Ishikawa (cell line): Measurements from ENCODE around the gene SDK1.

Experiments
- CEBPB ChIP-seq: IDR thresholded peaks from 2 replicates; pipeline ENCODE4 v1.6.1; 2012
- CREB1 ChIP-seq: IDR thresholded peaks from 2 replicates; pipeline ENCODE4 v1.6.1; 2012; ENCODE audit warnings: low read depth
- EGR1 ChIP-seq: IDR thresholded peaks from 2 replicates; pipeline ENCODE4 v1.6.1; 2012
- EP300 ChIP-seq: IDR thresholded peaks from 2 replicates; pipeline ENCODE4 v1.6.1; 2012; ENCODE audit warnings: borderline replicate concordance
- NFIC ChIP-seq: IDR thresholded peaks from 2 replicates; pipeline ENCODE4 v1.6.1; 2012
- RAD21 ChIP-seq: IDR thresholded peaks from 2 replicates; pipeline ENCODE4 v1.6.1; 2012; ENCODE audit warnings: low read depth
- TAF1 ChIP-seq: IDR thresholded peaks from 2 replicates; pipeline ENCODE4 v1.6.1; 2012; ENCODE audit warnings: low read depth, mild to moderate bottlenecking
- TEAD4 ChIP-seq: IDR thresholded peaks from 2 replicates; pipeline ENCODE4 v1.6.1; 2012
- YY1 ChIP-seq: IDR thresholded peaks from 2 replicates; pipeline ENCODE4 v1.6.1; 2012; ENCODE audit warnings: low read depth
- ZBTB7A ChIP-seq: IDR thresholded peaks from 2 replicates; pipeline ENCODE4 v1.6.1; 2012; ENCODE audit warnings: low read depth
- TF ChIP-seq, protein P1 (sequence below): IDR thresholded peaks from 2 replicates; pipeline ENCODE4 v1.6.1; 2012
- TF ChIP-seq, protein P2 (sequence below): IDR thresholded peaks from 2 replicates; pipeline ENCODE4 v1.6.1; 2012; ENCODE audit warnings: low read depth, mild to moderate bottlenecking
- TF ChIP-seq, protein P3 (sequence below): IDR thresholded peaks from 2 replicates; pipeline ENCODE4 v1.6.1; 2012

DNA sequence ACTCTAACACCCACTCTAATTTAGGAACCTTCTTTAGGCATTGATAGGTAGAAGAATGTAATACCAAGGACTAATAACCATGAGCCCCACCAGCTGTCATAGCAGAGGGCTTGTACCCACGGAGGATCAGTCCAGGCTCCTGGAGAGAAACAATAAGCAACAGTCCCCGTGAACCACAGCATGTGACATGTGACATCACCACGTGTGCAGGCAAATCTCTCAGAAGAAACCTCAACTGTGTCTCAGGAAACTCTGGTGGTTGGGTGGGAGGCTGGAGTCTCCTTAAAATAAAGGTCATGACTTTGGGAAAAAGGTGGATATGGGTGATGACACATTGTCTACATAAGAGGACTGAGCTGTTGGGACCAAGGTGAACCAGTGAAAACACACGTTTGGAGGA is 727.2 kb downstream of the SDK1 start:
- TF ChIP-seq ZBTB7A = no peak
- TF ChIP-seq CEBPB = no peak
- TF ChIP-seq, protein P1, sequence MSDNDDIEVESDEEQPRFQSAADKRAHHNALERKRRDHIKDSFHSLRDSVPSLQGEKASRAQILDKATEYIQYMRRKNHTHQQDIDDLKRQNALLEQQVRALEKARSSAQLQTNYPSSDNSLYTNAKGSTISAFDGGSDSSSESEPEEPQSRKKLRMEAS = no peak
- no peak for TF ChIP-seq EP300
- TF ChIP-seq TAF1 = no peak
- TF ChIP-seq CREB1 = no peak
- TF ChIP-seq RAD21 = no peak
- TF ChIP-seq TEAD4 = no peak
- TF ChIP-seq, protein P2, sequence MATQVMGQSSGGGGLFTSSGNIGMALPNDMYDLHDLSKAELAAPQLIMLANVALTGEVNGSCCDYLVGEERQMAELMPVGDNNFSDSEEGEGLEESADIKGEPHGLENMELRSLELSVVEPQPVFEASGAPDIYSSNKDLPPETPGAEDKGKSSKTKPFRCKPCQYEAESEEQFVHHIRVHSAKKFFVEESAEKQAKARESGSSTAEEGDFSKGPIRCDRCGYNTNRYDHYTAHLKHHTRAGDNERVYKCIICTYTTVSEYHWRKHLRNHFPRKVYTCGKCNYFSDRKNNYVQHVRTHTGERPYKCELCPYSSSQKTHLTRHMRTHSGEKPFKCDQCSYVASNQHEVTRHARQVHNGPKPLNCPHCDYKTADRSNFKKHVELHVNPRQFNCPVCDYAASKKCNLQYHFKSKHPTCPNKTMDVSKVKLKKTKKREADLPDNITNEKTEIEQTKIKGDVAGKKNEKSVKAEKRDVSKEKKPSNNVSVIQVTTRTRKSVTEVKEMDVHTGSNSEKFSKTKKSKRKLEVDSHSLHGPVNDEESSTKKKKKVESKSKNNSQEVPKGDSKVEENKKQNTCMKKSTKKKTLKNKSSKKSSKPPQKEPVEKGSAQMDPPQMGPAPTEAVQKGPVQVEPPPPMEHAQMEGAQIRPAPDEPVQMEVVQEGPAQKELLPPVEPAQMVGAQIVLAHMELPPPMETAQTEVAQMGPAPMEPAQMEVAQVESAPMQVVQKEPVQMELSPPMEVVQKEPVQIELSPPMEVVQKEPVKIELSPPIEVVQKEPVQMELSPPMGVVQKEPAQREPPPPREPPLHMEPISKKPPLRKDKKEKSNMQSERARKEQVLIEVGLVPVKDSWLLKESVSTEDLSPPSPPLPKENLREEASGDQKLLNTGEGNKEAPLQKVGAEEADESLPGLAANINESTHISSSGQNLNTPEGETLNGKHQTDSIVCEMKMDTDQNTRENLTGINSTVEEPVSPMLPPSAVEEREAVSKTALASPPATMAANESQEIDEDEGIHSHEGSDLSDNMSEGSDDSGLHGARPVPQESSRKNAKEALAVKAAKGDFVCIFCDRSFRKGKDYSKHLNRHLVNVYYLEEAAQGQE = no peak
- TF ChIP-seq NFIC = no peak
- TF ChIP-seq YY1 = no peak
- TF ChIP-seq, protein P3, sequence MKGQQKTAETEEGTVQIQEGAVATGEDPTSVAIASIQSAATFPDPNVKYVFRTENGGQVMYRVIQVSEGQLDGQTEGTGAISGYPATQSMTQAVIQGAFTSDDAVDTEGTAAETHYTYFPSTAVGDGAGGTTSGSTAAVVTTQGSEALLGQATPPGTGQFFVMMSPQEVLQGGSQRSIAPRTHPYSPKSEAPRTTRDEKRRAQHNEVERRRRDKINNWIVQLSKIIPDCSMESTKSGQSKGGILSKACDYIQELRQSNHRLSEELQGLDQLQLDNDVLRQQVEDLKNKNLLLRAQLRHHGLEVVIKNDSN = no peak
- no peak for TF ChIP-seq EGR1
